GM19193 (cell line): ENCODE results near the gene ASCL2.

ENCODE experiments used
- POLR2A ChIP-seq: IDR thresholded peaks from 4 replicates; pipeline ENCODE4 v1.6.1; 2011; ENCODE audit not compliant: insufficient read depth, insufficient read length; ENCODE audit errors: extremely low read depth

The ASCL2 gene

DNA sequence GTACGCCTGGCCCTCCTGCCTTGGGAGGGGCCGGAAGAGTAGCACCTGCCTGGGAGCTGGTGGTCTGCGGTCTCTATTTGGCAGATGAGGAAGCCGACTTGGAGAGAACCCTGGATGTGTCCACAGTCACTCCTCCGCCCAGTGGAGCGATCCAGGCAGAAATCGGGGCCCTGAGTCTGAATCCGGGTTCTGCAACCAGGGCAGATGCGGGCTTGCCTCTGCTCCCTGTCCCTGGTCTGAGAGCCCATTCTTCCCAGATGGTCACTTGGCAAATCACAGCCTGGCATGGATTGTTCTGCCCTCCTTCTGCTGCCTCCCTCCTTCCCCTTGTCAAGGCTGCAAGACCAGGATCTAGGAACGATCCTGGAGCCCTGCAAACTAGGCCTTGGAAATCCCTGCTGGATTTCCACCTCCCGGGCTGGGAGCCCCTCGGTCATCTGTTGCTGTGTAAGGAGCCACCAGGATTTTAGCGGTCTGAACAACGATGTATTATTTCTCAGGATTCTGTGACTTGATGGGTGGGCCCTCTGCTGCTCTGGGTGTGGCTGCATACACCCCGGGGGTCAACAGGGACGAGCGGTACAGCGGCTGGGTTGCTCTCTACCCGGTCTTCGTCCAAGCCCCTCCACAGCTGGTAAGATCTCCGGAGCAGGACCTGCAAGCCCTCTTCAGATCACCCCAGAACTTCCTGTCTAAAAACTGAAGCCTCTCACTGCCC, 2.0 kb upstream of the ASCL2 start:
- no peak for TF ChIP-seq POLR2A

DNA sequence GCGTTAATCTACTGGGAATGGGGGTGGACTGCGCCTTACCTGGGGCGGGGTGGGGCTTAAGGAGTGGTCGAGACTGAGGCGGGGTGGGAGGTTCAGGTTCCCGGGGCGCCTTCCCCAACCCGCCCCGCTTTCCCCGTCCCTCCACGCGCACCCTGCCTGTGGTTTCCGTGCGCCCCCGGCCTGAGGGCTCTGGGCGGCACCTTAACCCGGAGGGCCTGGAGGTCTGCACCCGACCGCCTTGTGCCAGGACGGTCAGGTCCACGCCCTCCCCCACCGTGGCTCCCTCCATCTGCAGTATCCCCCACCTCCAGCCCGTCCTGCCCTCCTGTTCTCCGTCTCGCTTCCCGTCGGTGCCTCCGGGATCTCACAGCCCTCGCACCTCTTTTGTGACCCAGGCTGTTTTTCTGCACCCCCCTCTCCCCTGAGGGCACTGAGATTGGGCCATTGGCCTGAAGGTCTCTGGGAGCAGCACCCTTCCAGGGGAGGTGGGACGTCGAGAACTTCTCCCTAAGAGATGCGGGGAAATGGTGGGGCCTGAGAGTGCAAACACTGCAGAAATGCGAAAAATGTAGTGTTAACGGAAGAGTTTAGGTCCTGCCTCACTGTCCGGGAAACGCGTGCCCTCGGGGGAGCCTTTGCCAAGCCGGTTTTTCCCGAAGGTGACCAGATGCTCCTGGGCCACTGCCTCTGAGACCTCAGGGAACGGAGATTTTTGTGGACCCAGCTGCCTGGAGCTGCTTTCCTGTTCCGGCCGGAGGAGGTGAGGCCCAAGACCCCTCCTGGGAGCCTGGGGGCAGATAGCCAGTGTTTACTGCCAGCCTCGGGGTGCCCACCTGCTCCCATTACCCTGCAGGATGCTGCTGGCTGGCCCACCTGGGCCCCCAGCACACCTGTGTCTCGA, 1.2 kb upstream of the ASCL2 start:
- no peak for TF ChIP-seq POLR2A

DNA sequence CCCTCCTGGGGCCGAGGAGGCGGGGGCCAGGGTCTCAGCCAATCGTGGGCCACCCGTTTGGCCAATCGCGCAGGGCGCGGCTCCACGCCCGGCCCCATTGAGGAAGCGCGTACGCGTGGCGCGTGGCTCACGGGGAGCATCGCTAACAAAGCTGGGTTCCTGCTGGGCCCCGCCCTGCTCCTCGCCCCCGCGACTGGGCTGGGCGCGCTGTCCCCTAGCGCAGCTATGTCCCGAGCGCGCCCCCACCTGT, 614 bp upstream of the ASCL2 start:
- no peak for TF ChIP-seq POLR2A

DNA sequence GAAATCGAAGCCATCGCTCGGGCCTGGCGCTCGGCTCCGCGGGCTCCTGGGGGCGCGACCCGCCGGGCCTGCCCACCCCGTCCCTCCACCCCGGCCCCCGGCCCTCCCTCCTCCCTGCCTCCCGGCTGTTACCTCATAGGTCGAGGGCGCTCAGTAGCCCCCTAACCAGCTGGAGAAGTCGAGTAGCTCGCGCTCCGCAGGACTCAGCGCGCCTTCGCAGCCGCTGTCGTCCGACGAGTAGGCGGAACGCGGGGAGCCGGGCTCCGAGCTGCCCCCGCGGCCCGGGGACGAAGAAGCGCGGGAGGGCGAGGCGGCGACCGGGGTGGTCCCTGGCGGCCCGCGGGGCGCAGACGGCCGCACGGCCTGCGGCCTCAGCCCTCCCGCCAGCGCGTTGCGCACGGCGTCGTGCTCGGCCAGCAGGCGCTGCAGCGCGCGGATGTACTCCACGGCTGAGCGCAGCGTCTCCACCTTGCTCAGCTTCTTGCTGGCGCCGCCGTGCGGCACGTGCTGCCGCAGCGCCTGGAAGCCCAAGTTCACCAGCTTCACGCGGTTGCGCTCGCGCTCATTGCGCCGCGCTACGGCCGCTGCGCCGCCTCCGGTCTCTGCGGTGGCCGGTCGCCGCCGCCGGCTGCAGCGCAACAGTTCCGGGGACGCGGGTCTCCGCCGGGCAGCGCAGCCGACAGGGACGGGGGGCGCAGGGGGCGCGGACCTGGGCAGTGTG, 627 bp downstream of the ASCL2 start:
- TF ChIP-seq POLR2A: no peak

DNA sequence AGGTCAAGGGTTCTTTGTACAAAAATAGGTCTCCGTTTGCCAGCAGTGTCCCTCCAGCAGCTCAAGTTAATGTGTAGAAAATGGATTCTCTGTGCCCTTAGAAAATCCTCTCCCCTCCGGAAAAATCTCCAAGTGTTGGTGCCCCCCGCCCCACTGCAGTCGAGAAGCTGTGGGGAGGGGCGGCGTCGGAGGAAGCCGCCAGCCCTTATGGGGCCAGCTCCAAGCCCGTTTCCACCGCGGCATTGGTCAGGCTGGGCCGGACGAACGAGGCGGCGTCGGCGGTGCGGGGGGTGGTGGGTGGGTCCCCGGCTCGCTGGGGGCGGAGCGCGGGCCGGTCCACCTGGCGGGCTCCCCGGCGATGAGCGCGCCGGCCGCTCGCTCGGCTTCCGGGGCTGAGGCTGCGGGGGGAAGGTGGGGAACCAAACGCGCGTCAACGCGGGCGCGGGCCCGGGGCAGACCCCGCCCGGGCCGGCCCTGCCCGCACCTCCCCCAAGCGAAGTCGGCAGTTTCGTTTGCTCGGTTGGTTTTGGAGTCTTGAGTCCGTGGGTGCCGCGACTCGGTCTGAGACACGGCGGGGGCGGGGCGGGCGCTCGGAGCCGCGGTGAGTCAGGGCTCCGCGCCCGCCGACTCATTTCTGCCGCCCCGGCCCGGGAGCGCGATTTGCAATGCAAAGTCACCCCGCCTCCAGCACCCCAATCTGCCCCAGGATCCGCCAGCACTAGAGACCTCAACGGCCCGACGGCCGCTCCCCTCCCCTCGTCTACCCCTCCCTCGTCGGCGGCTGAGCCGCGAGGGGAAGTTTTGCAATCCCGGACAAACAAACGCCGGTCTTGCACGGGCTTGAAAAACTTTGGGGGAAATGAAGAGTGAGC, 1.4 kb downstream of the ASCL2 start:
- no peak for TF ChIP-seq POLR2A

DNA sequence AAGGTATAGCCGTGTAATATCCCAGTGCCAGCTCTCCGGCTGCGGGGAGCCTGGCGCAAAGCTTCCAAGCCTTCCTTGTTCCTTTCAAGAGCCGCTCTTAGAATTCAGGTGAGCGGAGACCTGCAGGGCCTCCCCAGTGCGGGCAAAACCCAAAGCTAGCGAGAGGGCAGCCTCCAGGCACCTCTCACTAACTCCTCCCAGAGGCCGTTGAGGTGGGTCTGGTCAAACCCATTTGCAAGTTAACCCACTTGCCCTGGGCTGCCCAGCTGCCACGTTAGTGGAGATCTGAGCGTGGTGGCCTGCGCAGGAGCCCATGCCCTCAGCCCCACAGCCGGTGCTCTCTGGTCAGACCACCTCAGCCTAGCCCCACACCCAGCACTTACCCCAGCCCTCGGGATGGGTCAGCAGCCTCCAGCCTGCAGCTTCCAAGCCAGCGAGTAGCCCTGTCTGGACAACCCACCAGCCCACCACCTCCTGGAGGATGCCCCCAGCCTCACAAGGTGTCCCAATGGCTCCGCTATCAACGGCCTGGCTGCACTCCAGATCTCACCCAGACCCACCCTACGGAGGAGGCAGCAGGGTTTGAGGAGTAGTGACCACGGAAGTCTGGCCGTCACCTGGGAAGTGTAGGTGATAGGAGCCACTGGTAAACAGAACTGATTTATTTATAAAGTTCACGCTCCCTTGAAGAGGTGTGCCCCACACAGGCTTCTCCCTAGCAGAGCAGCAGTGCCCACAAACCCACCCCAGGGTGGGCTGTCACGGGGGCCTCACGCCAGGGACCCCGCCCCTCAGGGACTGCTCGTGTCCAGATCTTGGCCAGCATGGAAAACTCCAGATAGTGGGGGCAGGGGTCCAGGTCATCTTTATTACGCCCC, 2.3 kb downstream of the ASCL2 start:
- no peak for TF ChIP-seq POLR2A

DNA sequence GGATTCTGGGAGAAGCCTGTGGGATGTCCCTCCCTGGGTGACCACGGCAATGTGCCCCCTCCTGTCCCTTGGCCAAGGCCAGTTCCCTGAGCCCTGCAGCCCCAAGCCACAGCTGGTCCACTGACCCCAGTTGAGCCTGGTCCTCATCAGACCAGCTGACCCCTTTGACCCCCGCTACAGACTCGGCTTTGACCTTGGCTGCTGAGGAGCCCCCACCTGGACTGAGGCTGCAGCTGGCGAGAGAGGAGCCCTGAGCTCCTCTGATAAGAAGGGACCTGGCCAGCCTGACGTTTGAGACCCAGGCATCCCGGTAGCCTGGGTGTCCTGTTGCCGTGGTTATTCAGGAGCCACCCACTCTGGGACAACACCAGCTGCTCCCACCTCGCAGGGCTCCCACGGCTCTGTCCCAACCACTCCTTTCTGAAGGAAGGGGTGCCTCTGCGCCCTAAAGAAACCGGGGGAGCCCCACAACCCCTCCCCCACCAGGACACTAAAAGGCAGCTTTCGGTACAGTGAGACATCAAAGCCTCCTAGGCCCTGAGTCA, 3.0 kb downstream of the ASCL2 start:
- TF ChIP-seq POLR2A: no peak

DNA sequence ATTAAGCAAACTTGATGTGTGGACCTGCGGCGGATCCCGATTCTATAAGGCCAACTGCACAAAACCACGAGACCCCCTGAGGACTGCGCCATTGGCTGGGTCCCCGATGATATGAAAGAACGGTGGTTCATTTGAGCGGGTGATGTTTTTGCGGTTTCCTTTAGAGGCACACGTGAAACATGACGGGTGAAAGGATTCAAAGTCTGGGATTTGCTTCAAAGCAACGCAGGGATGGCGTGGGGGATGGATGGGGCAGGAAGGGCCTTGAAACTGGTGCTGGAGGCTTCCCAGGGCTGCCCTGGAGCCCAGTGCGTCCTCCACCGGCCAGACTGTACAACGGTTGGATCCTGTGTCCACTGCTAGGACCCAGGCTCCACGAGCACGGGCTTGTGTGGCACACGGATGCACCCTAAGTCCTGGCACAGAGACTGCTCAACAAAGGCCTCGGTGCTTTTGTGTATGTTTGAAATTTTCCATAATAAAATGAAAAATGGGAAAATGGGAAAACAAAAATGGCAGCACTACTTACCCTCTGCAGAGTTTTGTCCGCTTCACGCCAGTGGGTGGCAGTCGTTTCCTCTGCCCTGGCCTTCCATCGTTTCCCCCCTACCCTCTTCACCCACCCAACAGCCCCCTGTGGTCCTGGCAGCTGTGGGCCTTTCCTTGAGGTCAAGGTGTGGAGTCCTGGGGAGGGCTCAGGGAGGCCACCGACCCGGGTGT, 3.6 kb downstream of the ASCL2 start:
- TF ChIP-seq POLR2A: no peak

DNA sequence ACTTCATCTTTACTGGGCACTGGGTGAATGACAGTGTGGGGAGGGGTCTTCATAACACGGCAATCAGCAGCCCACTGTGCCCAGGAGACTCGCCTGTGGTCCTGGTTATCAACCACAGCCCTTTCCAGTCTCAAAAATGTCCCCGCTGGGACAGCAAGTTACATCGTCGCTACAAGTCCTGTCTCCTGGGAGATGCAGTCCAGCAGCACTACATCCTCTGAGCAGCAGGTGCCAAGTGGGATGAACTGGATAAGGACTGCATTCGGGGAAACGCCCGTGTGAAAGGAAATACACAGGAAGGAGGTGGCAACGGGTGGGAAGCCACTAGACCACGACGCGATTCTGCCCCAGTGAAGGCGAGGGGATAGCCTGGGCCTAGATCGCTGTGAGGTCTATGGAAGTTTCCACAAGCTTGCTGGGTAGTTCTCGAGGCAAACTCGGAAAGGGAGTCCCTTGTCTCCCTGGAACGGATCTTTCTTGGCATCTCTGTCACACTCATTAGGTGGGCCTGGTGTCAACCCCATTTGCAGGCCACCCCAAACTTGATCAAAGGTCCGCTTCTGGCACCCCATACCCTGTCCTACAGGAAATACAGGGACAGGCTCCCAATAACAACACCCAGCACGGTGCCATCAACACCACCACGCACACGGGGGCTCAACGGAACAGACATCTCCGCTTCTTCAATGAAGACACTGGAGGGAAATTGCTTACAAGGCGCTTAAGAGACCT, 4.4 kb downstream of the ASCL2 start:
- no peak for TF ChIP-seq POLR2A

DNA sequence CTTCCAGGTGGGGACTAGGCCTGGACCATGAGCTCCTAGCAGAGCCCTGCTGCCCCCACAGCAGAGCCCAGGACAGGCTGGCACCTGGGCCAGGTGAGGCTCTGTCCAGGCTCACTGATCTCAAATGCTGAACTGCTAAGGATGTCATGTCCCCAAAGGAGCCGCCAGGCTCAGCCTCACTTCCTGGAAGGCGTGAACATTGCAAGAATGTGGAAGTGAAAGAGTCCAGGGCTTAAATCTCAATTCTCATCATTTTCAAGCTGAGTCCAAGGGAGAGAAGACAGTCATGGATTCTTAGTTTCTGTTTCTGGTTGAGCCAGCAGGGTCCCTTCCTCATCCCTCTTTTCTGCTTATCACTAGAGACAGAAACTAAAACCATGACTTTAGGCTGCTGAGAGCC, 5.0 kb downstream of the ASCL2 start:
- no peak for TF ChIP-seq POLR2A

DNA sequence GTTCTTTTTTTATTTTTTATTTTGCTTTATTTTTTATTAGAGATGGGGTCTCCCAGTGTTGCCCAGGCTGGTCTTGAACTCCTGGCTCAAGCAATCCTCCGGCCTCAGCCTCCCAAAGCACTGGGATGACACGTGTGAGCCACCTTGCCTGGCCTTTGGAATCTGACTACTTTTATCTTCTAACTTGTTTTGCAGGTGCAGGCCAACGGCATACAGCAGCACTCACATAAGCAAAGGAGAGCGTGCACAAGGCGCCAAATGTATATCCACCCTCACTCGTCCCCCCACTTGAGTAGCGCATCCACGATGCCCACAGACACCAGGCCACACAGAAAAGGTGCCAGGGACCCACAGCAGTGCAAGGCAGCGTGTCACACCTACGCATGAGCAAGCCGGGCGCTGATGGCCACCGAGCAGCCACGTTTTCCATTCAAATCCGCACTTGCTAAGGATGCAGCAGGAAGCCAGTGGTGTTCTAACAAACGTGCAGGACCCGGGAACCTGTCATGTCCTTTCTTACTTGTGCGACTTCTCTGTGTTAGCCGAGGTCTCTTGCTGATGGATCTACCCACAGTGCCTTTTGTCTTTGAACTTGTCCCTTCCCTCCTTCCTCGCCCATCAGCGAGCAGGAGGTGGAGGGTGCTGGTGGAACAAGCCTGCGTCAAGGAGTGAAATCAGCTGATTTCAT, 5.9 kb downstream of the ASCL2 start:
- no peak for TF ChIP-seq POLR2A

DNA sequence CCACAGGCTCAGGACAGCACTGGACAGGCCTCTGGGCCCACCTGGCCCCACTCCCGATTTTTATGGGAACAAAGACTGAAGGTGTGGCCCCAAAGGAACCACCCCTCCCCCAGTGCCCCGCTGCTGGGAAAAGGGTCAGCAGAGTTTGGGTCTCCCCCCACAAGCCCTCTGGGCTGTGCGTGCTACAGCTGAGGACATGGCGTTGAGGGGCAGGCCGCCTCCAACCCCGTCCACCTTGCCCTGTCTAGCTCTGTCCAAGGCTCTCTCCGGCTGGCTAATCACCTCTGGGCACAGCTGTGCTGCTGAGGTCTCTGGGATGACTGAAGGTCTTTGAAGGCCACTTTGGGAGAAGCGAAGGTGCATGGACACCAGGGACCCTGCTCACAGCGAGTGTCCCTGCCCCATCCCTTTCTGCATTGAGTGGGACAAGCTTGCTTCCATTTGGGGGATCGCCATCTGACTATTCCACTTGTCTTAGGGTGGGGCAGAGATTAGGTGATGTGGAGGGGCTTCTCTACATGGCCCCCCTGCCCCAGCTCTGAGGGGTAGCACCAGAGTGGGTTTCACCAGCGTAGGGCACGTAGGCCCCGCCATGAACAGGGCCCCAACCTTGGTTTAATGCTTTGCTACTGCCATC, 6.5 kb downstream of the ASCL2 start:
- TF ChIP-seq POLR2A: no peak

DNA sequence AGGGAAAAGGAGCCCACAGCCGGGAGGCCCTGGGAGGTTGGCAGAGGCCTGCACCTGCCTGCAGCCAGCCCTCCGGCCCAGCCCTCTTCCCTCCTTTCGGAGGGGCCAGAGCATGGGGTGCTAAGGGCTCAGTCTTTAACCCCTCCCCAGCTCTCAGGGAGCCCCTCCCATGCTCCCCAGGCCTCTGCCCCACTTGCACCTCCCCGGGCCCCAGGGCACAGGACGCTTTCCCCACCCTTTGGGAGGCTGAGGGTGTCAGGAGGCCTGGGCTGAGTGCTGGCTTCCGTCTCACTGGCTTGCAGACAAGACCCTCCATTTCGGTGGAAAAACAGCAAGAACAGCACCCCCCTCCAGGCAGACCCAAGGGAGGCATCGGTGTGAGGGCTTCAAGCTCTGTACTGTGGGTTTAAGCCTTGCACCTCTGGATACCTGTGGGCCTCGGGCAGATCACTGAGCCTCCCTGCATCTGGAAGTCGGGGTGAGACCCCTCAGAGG, 7.3 kb downstream of the ASCL2 start:
- TF ChIP-seq POLR2A: no peak
